NCI-H1436 treated with DMSO at 0.1 percent for 48 hours (cell line): Measurements from ENCODE around the gene MMP24.

Source experiments
- DNase-seq: peaks from one replicate; lab custom pipeline; 2025; lab: John Stamatoyannopoulos, UW

Gene MMP24

GRCh38 chr20:35279040-35279439, 52.5 kb downstream of the MMP24 start:
- no peak for DNase-seq

- no peak for DNase-seq
Measured at GRCh38 chr20:35279533-35280174, 53.2 kb downstream of the MMP24 start.

GRCh38 chr20:35280523-35280922, 54.0 kb downstream of the MMP24 start:
- no peak for DNase-seq

- DNase-seq = no peak
Measured at GRCh38 chr20:35281506-35282101, 55.1 kb downstream of the MMP24 start.

GRCh38 chr20:35283441-35284266, 57.2 kb downstream of the MMP24 start:
- DNase-seq = no peak

GRCh38 chr20:35284267-35284991, 57.9 kb downstream of the MMP24 start, which contains the start of gene EIF6:
Gene EIF6, minus strand, starts transcription at chr20:35284772. Its CDS starts 285 bp downstream, at chr20:35284487.
- DNase-seq = no peak

- DNase-seq = no peak
Measured at GRCh38 chr20:35284992-35285805, 58.7 kb downstream of the MMP24 start.

- no peak for DNase-seq
Measured at GRCh38 chr20:35285806-35286076, 59.3 kb downstream of the MMP24 start.

- DNase-seq = no peak
Measured at GRCh38 chr20:35286077-35286898, 59.8 kb downstream of the MMP24 start.

- DNase-seq = no peak
Measured at GRCh38 chr20:35286899-35287508, 60.5 kb downstream of the MMP24 start.

GRCh38 chr20:35287509-35288324, 61.2 kb downstream of the MMP24 start:
- no peak for DNase-seq

- no peak for DNase-seq
Measured at GRCh38 chr20:35288325-35289060, 62.0 kb downstream of the MMP24 start.

GRCh38 chr20:35290186-35290886, 63.8 kb downstream of the MMP24 start:
- DNase-seq = no peak

GRCh38 chr20:35290887-35291417, 64.5 kb downstream of the MMP24 start:
- DNase-seq = no peak

GRCh38 chr20:35291654-35292503, 65.4 kb downstream of the MMP24 start, which contains the start of gene FAM83C:
Gene FAM83C, minus strand, starts transcription at chr20:35292425. Its CDS starts 121 bp downstream, at chr20:35292304.
- no peak for DNase-seq

GRCh38 chr20:35292504-35293285, 66.2 kb downstream of the MMP24 start:
- DNase-seq = no peak
